HG02763 (cell line): ENCODE results near the gene HMCN2.
"Not testable (repeated sequence)": the region's sequence is repeated elsewhere in the genome, so short reads cannot be mapped to it uniquely, and the experiment has no call there.

Experiments used
- ATAC-seq: cut with Tn5 transposase; IDR thresholded peaks from one replicate; pipeline ENCODE4 v1.9.1; 2021; ENCODE audit warnings: mild to moderate bottlenecking, moderate library complexity; ENCODE audit not compliant: unreplicated experiment

The HMCN2 gene

DNA sequence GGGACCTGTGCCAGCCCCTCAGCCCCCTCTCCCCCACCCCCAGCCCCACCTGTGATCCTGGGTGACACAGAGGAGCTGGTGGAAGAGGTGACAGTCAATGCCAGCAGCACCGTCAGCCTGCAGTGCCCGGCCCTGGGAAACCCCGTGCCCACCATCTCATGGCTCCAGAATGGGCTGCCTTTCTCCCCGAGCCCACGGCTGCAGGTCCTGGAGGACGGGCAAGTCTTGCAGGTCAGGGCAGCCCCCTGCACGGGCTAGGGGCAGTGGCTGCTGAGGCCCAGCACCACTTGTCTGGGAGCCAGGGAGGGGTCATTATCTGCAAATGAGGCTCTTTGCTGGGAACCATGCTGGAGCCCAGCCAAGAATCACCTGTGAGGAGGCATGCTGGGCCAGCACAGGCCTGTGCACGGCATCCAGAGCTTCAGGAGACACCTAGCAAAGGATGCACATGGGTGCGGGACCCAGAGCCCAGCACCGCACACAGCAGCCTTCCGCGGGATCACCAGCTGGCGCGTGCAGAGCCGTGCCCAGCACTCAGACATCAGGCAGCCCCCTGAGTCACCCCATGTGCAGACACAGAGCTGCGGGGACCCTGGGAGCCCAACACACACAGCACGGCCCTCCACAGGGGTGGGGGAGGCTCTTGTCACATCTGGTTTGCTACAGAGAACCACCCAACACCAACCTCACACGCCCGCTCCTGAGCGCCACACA lies 117.2 kb downstream of the HMCN2 start:
- no peak for ATAC-seq

DNA sequence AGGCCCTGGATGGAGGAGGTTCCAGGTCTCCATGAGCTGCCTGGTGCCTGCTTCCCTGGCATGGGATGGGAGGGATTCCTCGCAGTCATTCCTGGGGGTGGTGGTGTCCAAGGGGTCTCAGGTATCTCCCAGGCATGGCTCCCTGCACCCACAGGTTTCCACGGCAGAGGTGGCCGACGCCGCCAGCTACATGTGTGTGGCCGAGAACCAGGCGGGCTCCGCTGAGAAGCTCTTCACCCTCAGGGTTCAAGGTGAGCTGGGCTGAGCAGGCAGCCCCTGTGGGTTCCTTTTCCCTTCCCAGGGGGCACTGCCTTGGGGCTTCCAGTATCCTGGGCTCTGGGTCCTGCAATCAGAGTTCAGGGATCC lies 117.8 kb downstream of the HMCN2 start:
- ATAC-seq, result no peak

DNA sequence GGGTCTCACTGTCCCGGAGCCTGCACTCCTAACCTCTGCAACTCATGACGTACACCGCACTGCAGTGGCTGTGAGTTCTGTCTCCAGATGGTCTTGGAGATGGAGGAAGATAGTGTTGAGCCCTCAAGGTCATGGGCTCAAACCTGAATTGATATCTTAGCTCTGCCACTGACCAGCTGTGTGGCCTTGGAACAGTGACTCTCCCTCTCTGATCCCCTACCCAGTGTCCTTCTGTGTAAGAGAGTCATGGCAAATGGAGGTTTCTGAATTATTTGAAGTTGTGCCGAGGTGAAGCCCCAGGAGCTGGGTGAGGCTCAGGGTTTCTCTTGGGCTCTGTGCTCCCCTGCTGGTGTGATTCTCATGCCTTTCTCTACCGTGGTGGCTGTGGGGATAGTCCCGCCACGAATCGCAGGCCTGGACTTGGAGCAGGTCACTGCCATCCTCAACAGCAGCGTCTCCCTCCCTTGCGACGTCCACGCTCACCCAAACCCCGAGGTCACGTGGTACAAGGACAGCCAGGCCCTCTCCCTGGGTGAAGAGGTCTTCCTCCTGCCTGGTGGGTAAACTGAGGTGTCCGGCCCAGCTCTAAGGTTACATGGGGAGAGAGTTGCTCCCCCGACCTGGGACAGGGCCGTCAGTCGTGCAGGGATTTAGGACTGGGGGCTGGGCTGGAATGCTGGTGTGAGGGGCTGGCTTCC lies 118.6 kb downstream of the HMCN2 start:
- ATAC-seq, result no peak

DNA sequence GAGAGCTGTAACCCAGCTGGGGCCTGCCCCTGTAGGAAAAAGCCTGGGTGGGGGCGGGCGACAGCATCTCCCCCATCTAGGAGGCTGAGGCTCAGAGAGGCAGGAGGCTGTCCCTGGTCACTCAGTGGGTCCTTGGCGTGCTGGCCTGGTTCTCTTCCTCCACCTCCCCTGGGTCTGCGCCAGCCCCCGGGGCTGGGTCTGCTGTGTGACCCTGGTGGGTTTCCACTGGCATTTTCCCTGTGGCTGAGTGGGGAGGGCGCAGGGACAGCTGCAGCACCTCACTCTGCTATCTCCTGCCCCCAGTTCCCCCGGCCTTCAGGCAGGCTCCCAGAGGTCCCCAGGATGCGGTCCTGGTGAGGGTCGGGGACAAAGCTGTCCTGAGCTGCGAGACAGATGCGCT lies 119.7 kb downstream of the HMCN2 start:
- no peak for ATAC-seq

DNA sequence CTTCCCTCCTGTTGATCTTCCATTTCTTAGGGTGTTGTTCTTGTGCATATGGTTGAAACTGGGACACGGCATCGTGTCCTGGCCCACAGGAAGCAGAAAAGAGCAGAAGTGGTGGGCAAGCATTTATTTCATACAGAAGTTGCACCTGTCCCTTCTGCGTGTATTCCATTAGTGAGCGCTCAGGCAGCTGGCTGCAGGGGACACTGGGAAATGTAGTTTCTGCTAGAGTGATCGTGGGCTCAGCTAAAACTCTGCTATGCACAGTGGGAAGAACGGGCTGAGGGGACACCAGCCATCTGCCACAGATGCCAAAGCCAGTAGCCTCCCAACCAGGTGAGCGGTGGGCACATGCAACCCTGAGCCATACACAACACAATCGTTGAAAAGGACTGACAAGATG lies 121.8 kb downstream of the HMCN2 start:
- ATAC-seq, result no peak

DNA sequence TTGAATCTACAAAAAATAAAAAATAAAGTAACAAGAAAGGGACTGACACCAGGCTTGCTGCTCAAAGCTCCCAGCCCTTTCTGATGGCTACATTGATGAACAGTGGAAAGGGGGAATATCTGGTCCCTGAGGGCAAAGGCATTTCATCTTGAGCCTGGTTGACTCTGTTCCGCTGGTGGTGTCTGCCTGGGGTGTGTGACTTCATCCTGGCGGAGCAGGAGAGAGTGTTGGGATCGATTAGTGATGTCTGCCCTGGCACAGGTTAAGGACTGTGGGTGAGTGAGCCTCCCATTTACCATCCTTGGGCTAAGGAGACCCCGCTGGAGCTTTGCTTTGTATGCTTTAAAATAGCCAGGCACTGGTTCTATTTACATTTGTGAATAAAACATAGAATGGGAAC lies 122.3 kb downstream of the HMCN2 start:
- no peak for ATAC-seq

DNA sequence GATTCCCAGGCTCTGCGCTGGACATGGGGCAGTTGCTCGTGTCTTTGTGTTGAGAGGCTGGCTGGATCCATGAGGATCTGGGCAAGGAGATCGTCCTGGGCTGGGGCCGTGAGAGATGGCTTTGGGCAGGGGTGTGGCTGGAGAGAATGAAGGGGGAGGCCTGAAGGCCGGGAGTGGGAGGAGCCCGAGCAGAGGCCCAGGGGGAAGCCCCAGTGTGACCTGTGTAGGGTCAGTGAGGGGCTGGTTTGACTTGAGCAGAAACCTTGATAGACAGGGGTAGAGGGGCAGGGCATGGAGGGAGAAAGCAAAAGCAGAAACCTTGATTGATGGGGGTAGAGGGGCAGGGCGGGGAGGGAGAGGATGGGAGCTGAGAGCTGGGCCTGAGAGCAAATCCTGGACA lies 124.8 kb downstream of the HMCN2 start:
- no peak for ATAC-seq

DNA sequence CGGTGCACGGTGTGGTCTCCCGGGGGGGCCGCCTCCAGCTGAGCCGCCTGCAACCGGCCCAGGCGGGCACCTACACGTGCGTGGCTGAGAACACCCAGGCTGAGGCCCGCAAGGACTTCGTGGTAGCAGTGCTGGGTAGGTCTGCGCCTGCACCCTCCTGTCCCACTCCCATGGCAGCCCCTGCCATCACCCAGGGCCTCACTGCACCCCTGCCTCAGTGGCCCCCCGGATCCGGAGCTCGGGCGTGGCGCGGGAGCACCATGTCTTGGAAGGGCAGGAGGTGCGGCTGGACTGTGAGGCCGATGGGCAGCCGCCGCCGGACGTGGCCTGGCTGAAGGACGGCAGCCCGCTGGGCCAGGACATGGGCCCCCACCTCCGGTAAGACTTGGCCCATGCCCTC lies 125.4 kb downstream of the HMCN2 start:
- no peak for ATAC-seq

DNA sequence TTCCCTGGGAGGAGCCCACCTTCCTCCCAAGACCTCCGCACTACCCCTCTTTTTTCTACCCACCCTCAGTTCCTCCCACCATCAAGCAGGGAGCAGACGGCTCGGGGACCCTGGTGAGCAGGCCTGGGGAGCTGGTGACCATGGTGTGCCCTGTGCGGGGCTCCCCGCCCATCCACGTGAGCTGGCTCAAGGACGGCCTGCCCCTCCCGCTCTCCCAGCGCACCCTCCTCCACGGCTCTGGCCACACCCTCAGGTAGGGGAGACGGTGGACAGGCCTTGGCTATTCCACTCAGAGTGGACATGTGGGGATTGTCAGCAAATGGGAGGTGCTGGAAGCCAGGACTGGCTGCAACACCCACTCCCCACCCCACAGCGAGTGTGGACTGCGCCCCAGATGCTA lies 126.3 kb downstream of the HMCN2 start:
- no peak for ATAC-seq

DNA sequence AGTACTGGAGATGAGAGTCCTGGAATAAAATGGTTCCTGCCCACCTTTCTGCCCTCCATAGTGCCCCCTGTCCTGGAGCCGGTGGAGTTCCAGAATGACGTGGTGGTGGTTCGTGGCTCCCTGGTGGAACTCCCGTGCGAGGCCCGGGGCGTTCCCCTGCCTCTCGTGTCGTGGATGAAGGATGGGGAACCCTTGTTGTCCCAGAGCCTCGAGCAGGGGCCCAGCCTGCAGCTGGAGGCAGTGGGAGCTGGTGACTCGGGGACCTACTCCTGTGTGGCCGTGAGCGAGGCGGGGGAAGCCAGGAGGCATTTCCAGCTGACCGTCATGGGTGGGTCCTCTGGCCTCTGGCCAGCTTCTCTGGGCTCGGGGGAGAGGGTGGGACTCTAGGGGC lies 128.1 kb downstream of the HMCN2 start:
- no peak for ATAC-seq

DNA sequence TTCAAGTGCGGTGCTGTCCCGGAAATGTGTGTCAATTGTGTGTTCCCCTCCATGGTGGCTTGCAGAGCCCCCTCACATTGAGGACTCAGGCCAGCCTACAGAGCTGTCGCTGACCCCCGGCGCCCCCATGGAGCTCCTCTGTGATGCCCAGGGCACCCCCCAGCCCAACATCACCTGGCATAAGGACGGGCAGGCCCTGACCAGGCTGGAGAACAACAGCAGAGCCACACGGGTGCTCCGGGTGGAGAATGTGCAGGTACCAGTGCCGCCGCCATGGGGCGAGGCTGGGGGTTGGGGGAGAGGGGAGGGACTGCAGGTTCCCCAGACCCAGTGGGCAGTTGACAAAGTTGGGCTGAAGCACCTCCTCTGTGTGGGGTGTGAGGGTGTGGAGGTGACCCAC lies 128.8 kb downstream of the HMCN2 start:
- ATAC-seq, result no peak

DNA sequence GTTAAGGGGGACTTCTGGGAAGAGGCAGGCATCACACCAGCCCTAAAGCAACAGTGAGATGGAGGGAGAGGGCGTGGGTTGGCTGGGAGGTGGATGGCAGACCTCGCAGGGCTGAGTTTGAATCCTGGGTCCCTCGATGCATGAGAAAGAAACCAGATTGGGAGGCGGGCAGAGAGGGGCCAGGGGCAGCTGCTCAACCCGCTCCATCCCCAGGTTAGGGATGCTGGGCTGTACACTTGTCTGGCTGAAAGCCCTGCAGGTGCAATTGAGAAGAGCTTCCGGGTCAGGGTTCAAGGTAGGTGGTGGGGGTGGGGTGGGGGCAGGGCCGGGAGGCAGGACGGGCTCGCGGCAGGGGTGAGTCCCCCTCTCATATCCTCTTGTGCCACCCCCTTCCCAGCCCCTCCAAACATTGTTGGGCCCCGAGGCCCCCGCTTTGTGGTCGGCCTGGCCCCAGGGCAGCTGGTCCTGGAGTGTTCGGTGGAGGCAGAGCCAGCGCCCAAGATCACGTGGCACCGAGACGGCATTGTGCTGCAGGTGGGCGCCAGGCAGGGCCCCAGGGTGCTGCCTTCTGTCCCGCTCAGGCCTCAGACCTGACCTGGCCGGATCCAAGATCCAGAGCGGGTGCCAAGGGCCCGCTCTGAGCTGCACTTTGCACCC lies 129.4 kb downstream of the HMCN2 start:
- no peak for ATAC-seq

DNA sequence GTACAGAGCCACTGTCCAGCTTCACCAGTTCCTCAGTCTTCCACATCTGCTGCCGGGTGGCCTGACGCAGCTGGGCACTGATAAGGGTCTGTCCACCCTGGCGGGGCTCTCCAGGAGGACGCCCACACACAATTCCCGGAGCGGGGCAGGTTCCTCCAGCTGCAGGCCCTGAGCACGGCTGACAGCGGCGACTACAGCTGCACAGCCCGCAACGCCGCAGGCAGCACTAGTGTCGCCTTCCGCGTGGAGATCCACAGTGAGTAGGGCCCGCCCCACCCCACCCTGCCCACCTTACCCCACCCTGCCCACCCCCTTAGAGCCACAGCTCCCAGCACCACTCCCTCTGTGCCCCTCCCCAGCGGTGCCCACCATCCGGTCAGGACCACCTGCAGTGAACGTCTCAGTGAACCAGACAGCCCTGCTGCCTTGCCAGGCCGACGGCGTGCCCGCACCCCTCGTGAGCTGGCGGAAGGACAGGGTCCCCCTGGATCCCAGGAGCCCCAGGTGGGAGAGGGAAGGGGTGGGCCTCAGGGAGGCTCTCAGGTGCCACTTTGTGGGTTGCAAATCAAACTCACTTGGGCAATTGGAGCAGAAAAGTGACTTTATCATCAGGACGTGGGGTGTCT lies 130.4 kb downstream of the HMCN2 start:
- ATAC-seq, result no peak

DNA sequence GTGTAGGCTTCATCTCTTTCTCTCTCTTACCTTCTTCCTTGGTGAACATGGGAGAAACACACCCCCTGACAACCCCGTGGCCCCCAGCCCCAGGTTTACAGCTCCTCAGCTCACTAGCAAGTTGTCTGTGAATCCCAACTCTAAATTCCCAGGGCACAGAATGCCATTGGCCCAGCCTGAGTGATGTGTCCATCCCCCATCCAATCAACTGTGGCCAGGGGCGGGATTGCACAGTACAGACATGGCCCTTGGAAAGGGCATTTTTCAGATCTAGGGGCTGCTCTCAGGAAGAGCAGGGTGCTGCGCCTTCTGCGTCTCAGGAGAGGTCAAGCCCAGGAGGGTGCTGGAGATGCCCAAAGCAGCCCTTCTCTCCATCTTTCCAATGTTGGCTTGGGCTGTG lies 131.0 kb downstream of the HMCN2 start:
- no peak for ATAC-seq

DNA sequence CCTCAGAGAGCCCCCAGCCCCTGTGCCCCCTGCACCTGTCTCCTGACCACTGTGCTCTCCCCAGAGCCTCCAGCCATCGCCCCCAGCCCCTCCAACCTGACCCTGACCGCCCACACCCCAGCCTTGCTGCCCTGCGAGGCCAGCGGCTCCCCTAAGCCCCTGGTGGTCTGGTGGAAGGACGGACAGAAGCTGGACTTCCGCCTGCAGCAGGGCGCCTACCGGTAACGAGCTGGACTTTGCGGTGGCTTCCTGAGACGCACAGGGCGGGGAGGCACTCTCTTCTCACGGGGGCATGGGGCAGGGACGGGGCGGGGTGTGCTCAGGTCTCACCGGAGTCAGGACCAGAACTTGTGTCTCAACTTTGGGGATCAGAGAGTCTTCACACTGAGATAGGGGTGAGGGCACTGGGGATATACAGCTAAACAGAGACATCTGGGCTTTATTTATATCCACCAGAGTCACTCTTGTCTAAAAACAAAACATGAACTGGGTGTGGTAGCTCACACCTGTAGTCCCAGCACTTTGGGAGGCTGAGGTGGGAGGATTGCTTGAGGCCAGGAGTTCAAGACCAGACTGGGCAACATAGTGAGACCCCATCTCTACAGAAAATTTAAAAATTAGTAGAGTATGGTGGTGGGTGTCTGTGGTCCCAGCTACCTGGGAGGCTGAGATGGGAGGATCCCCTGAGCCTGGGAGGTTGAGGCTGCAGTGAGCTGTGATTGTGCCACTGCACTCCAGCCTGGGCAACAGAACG lies 133.1 kb downstream of the HMCN2 start:
- ATAC-seq, result no peak

DNA sequence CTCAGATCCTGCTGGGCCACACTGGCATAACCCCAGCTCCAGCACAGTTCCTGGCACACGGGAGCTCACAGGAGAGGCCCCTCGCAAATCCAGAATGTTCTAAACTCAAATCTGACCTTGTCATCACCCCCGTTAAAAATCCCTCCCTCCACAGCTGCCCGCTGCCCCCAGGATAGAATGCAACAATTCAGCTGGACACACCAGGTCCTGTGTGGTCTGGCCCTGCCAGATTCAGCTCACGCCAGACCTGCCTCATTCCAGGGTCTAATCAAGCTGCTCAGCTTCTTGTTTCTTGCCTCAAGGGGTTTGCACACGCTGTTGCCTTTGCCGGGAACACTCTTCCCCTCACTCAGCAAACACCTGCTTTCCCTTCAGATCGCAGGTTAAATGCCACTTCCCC lies 134.2 kb downstream of the HMCN2 start:
- no peak for ATAC-seq

DNA sequence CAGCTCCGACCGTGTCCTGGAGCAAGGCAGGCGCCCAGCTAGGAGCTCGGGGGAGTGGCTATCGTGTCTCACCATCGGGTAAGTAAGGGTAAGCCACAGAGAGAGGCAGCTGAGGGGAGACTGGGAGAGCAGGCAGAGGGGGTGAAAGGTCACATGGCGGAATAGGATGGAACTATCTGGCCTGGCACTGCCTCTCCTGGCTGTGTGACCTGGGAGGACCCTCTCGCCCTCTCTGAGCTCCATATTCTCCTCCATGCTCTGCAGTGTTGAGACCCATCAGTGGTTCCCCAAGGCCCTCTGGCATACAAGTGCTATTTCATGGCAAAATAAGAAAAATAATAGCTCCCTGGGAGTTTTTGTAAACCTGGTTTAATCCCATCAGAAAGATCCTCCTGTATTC lies 135.3 kb downstream of the HMCN2 start:
- ATAC-seq, result no peak

DNA sequence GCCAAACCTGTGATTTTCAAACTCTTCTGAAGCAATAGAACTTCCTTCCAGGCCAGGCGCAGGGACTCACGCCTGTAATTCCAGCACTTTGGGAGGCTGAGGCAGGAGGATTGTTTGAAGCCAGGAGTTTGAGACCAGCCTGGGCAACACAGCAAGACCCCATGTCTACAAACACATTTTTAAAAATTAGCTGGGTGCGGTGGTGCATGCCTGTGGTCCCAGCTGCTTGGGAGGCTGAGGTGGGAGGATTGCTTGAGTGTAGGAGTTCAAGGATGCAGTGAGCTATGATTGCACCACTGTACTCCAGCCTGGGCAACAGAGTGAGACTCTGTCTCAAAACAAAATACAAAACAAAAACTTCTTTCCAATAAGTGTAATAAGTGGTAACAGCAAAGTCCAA lies 136.2 kb downstream of the HMCN2 start:
- not testable (repeated sequence) for ATAC-seq

DNA sequence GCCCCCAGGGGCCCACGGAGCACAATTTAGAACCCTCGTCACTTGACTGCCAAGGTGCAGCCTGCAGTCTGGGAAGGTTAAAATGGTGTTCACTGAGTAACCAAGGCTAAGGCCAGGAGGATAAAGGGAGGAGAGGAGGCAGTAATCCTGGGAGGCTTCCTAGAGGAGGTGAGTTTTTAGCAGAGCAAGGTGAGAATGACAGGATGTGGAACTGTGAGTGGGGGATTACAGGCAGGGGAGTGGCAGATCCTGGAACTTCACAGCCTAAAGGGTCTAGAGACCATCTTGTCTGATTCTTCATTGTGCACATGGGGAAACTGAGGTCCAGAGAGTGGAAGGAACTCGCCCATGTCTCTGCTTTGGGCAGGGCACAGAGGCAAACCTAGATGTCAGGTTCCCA lies 136.7 kb downstream of the HMCN2 start:
- ATAC-seq, result no peak

DNA sequence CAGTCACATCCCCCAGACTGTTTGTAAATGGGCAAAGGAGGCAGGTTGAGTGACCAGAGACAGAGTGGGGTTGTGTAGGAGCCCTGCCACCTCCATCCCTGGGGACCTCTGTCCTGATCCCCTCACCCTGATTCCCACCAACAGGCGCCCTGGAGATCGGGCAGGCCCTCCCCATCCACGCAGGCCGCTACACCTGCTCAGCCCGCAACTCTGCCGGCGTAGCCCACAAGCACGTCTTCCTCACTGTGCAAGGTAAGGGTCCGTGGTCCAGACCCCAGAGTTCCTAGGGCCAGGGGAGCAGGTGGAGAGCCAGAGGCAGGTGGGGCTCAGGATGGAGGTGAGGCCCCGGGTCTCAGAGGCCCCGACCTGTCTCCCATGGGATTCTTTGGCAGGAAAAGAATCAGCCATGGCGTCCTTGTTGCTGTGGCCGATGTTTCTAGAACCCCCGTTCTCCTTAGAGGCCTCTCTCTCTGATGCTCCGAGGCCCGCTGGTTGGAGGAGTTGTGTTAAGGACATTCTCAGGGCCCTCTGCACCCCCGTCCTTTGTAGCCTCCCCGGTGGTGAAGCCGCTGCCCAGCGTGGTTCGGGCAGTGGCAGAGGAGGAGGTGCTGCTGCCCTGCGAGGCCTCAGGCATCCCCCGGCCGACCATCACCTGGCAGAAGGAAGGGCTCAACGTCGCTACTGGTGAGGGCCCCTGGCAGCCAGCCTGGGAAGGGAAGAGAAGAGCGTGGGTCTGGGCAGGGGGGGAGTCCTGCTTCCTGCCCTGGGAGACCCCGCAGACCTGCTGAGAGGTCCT lies 137.3 kb downstream of the HMCN2 start:
- no peak for ATAC-seq
